Skeletal muscle cell (primary cell): Measurements from ENCODE around the gene ZGRF1.
"Not testable (repeated sequence)": the region's sequence is repeated elsewhere in the genome, so short reads cannot be mapped to it uniquely, and the experiment has no call there.

Source experiments
- DNase-seq: peaks from one replicate; pipeline ENCODE4 v3.0.0-alpha.2; 2010; ENCODE audit warnings: low read depth
- H3K4me3 ChIP-seq: 2 replicates; pipeline ENCODE4 v1.5.1; 2011; ENCODE audit warnings: low read depth, mild to moderate bottlenecking, control low read depth, low read length, moderate library complexity

The ZGRF1 gene

GRCh38 chr4:112645541-112646329 lies 9.0 kb upstream of the ZGRF1 start:
- H3K4me3 ChIP-seq: no peak overlapping the region
- DNase-seq: no peak

GRCh38 chr4:112644595-112645535 lies 8.2 kb upstream of the ZGRF1 start:
- not testable (repeated sequence) for H3K4me3 ChIP-seq, DNase-seq

- no peak overlapping the region for H3K4me3 ChIP-seq
- DNase-seq: no peak
Measured at GRCh38 chr4:112642526-112642925, 5.8 kb upstream of the ZGRF1 start.

GRCh38 chr4:112637552-112637866 lies 800 bp upstream of the ZGRF1 start:
- no peak for DNase-seq

GRCh38 chr4:112633477-112634235 lies 3.1 kb downstream of the ZGRF1 start:
- no peak overlapping the region for H3K4me3 ChIP-seq
- no peak for DNase-seq

More at GRCh38 chr4:112637552-112637866, 800 bp upstream of the ZGRF1 start:
- peak overlapping the region; percentile 88 for H3K4me3 ChIP-seq

GRCh38 chr4:112626228-112626627 lies 10.5 kb downstream of the ZGRF1 start:
- H3K4me3 ChIP-seq: no peak overlapping the region
- no peak for DNase-seq

GRCh38 chr4:112616984-112617383 lies 19.7 kb downstream of the ZGRF1 start:
- DNase-seq: no peak

GRCh38 chr4:112612814-112613213 lies 23.9 kb downstream of the ZGRF1 start:
- H3K4me3 ChIP-seq, DNase-seq: not testable (repeated sequence)

More at GRCh38 chr4:112616984-112617383, 19.7 kb downstream of the ZGRF1 start:
- H3K4me3 ChIP-seq: no peak overlapping the region

- DNase-seq: peak; percentile 4
- H3K4me3 ChIP-seq: no peak overlapping the region
Measured at GRCh38 chr4:112604589-112604988, 32.1 kb downstream of the ZGRF1 start.

GRCh38 chr4:112594993-112595392 lies 41.7 kb downstream of the ZGRF1 start:
- no peak for DNase-seq
- H3K4me3 ChIP-seq: no peak overlapping the region

GRCh38 chr4:112593438-112594133 lies 43.1 kb downstream of the ZGRF1 start:
- H3K4me3 ChIP-seq: no peak overlapping the region
- DNase-seq: no peak

- no peak for DNase-seq
- no peak overlapping the region for H3K4me3 ChIP-seq
Measured at GRCh38 chr4:112592717-112593116, 44.0 kb downstream of the ZGRF1 start.

- no peak overlapping the region for H3K4me3 ChIP-seq
- DNase-seq: no peak
Measured at GRCh38 chr4:112591593-112591992, 45.1 kb downstream of the ZGRF1 start.

GRCh38 chr4:112589206-112589605 lies 47.5 kb downstream of the ZGRF1 start:
- H3K4me3 ChIP-seq: no peak overlapping the region
- peak; percentile 11 for DNase-seq

GRCh38 chr4:112585977-112586736 lies 50.6 kb downstream of the ZGRF1 start:
- no peak for DNase-seq

GRCh38 chr4:112567536-112567935 lies 69.2 kb downstream of the ZGRF1 start:
- H3K4me3 ChIP-seq: no peak overlapping the region
- no peak for DNase-seq

More at GRCh38 chr4:112585977-112586736, 50.6 kb downstream of the ZGRF1 start:
- no peak overlapping the region for H3K4me3 ChIP-seq

GRCh38 chr4:112564706-112565270 lies 71.9 kb downstream of the ZGRF1 start:
- no peak for DNase-seq
- no peak overlapping the region for H3K4me3 ChIP-seq
